ENCODE measurements around the gene OSBPL6.
A peak's percentile ranks its signal among the peaks of the same experiment; 100 is the strongest.

The OSBPL6 gene

DNA sequence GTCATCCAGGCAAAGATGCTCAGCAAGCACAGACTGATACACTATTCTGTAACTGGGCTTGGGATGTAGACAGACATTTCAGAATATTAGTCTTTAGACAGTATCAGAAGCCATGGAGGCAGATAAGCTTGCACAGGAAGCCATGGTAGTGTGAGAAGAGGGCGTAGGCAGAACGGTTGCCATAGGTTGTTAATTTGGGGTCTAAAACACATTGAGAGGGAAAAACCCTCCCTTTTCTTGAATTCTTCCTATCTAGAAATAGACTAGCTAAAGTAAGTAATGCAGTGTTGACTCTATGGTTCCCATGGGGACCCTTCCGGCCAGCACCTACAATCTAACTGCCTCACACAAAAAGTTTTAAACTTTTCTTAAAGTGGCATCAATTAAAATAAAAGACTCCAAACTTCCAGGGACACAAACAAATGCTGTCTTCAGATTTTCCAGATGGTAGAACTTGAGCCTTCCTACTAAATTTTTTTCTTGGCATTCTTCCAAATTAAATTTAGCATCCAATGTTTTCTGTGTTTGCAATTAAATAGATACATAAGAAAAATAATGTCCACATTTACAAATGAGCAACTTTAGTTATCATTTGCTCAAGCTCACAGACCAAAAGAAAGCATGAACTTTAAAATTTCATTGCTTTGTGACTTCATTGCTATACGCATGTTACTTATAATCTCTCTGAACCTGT is 254.8 kb downstream of the OSBPL6 start:
- DNase-seq (ENCODE audit: low read depth), result no peak

DNA sequence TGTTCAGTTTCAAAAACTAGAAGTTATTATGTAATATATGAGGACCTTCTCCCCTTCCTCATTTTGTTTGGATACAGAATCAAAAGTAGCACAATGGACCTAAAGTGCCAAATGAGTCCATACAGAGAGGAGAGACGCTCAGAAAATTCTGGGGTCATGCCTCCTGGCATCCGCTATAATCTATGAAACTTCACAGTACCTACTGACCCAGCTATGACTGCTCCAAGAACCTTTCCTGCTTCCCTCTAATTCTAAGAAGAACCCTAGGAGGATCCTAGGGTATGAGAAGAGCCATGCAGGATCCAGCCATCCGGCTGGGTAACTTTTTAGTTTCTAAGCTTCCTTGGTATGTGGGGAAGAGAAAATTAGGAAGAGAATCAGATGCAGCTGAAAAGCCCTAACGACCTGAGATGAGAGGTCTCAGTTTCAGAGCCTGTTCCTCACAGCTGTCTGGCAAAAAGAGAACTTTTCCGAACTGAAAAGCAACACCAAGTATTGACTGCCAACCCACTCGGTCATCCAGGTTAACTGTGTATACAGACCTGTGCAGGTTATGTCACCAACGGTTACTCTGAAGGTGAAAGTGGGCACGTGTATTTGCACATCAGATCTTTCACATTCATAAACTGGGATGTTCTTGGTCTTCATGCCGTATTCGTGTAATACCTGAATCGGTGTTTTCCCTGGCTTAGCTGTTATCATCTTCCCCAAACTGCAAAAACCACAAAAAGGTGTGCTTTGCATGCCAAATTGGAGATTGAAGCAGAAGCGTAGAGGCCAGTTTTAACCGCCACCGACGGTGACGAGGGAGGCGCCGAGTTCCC is 255.6 kb downstream of the OSBPL6 start:
- DNase-seq (ENCODE audit: low read depth), result peak; percentile 27

DNA sequence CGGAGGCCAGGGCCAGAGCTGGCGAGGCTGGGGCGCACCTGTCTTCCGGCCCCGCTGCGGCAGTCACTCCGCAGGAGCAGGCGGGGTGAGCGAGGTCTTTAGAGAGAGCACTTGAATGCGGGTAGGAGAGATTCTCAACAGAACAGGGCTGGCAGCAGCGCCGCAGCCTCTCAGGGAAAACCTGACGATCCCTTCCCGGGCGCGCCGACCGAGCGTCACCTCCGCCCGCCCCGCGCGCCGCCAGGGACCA is 256.1 kb downstream of the OSBPL6 start:
- peak; percentile 78 for DNase-seq (ENCODE audit: low read depth)

DNA sequence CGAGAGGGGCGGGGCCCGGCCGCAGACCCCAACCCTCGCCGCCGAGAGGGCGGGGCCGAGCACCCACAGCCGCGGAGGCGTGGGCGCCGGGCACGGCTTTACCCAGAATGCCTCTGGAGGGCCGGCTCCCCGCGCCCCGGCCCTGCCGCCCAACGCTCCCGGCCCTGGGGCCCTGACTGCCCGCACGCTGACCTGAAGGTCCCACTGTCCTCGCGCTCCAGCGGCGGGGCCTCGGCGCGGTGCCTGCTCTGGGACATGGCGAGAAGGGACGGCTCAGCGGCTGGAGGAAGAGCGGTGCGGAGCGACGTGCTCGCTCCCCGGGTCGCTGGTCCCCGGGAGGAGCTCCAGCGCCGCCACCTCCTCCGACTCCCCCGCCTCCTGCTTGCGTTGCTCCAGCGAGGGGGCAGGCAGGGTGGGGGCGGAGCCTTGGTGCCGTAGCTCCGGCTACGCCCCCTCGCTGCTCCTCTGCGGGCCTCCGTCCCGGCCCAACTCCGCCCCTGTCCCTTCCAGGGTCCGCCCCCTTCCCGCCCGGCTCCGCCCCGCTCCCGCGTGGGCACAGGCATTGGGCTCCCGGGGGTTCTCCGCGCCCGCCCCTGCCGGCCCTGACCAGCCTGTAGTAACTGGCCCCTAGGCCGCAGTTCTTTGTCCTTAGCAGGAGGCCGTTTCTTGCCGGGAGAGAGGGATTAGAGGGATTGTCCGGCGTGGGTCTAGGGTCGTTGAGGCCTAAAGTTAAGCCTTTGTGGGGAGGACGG is 256.6 kb downstream of the OSBPL6 start, which contains the start of the genes PJVK and PRKRA:
Gene PJVK (plus strand): TSS at position 605 of the 752 bp plus-strand sequence. CDS start 2,032 bp downstream, outside the sequence.
Gene PRKRA (minus strand): TSS at position 402 of the 752 bp plus-strand sequence. CDS start 145 bp downstream, at position 257.
- DNase-seq (ENCODE audit: low read depth), result peak; percentile 97

DNA sequence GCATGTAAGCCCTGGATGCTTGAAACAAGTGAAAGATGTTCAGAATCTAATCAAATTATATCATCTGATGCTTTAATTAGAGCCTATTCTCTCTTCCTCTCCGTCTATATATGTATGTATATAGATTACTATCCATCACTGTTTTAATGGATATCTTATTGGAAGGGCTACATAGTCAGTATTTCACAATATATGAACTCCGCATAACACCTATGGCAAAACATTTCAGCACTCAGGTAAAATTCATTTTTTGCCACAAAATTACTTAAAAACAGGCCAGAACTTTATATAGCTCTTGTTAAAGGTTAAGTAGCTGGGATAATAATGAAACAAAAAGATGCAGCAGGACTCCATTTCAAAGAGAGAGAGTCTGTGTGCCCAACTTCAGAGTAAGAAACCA is 258.0 kb downstream of the OSBPL6 start:
- no peak for DNase-seq (ENCODE audit: low read depth)
